IMR-90 (cell line): ENCODE results near the gene MYBPC3. TPM values are rescaled to one million over a fixed set of nuclear protein-coding genes. Genes with fewer than 3 reads are reported as not detected.

Experiments
- ATAC-seq: fragments of 200-7000 bp; cut with Tn5 transposase; 2 replicates; pipeline ENCODE4 v1.9.1; 2020; ENCODE audit warnings: low read depth, mild to moderate bottlenecking, moderate library complexity
- BruUV-seq: library from RNA; stranded (reverse); fragments of 400-500 nt; replicated peaks from 2 replicates; lab custom pipeline; 2021; lab: Mats Ljungman, UMichigan
- CTCF ChIA-PET: fragments of 300-600 bp; formaldehyde crosslinking; extraction: SDS; loops from one replicate; lab custom pipeline; 2021; ENCODE audit warnings: antibody characterized with exemption; lab: Yijun Ruan, JAX
- POLR2A ChIA-PET: fragments of 300-600 bp; sonication (Branson Sonifier 250); formaldehyde crosslinking; loops from one replicate; lab custom pipeline; 2022; ENCODE audit warnings: antibody characterized with exemption; ENCODE audit not compliant: unreplicated experiment; lab: Charles Lee
- DNase-seq: peaks from one replicate; pipeline ENCODE4 v3.0.0; 2013
- H2AFZ ChIP-seq: replicated peaks from 2 replicates; pipeline ENCODE3; 2013; ENCODE audit warnings: low read length, mild to moderate bottlenecking; ENCODE audit not compliant: poor library complexity
- H2AK5ac ChIP-seq: 2 replicates; pipeline ENCODE4 v1.6.1; 2013; ENCODE audit warnings: low read depth, low read length, inconsistent platforms
- H2AK9ac ChIP-seq: replicated peaks from 2 replicates; pipeline ENCODE3; 2013; ENCODE audit warnings: mild to moderate bottlenecking, low read depth, low read length, moderate library complexity; ENCODE audit not compliant: poor library complexity
- H2BK120ac ChIP-seq: 2 replicates; pipeline ENCODE4 v1.6.1; 2013; ENCODE audit warnings: low read depth, low read length, inconsistent platforms
- H2BK15ac ChIP-seq: 3 replicates; pipeline ENCODE4 v1.6.1; 2013; ENCODE audit warnings: low read depth, low read length, inconsistent platforms
- H2BK20ac ChIP-seq: 2 replicates; pipeline ENCODE4 v1.6.1; 2013; ENCODE audit warnings: low read depth, mild to moderate bottlenecking, inconsistent platforms, low read length, moderate library complexity
- H2BK5ac ChIP-seq: 2 replicates; pipeline ENCODE4 v1.6.1; 2013; ENCODE audit warnings: mild to moderate bottlenecking, low read depth, low read length, inconsistent platforms; ENCODE audit not compliant: poor library complexity, severe bottlenecking
- H3K14ac ChIP-seq: replicated peaks from 2 replicates; pipeline ENCODE4 v1.6.1; 2013; ENCODE audit warnings: low read depth, low read length, inconsistent platforms
- H3K18ac ChIP-seq: 2 replicates; pipeline ENCODE4 v1.6.1; 2013; ENCODE audit warnings: low read depth, low read length, control low read depth
- H3K23ac ChIP-seq: 2 replicates; pipeline ENCODE4 v1.6.1; 2013; ENCODE audit warnings: low read depth, low read length, inconsistent platforms
- H3K27ac ChIP-seq: 2 replicates; pipeline ENCODE4 v1.5.1; 2013; ENCODE audit warnings: mild to moderate bottlenecking, control low read depth, low read length; ENCODE audit not compliant: insufficient read depth
- H3K27me3 ChIP-seq: 2 replicates; pipeline ENCODE4 v1.6.1; 2013; ENCODE audit warnings: low read length; ENCODE audit not compliant: control insufficient read depth, insufficient read depth
- H3K36me3 ChIP-seq: 2 replicates; pipeline ENCODE4 v1.6.1; 2013; ENCODE audit warnings: low read length, mixed read lengths; ENCODE audit not compliant: control insufficient read depth, insufficient read depth
- H3K4ac ChIP-seq: 2 replicates; pipeline ENCODE4 v1.6.1; 2013; ENCODE audit warnings: low read depth, low read length, inconsistent platforms
- H3K4me1 ChIP-seq: 2 replicates; pipeline ENCODE4 v1.6.1; 2013; ENCODE audit warnings: low read length, mixed read lengths; ENCODE audit not compliant: control insufficient read depth, insufficient read depth
- H3K4me2 ChIP-seq: 2 replicates; pipeline ENCODE4 v1.6.1; 2013; ENCODE audit warnings: low read depth, mild to moderate bottlenecking, control low read depth, low read length, moderate library complexity
- H3K4me3 ChIP-seq: 2 replicates; pipeline ENCODE4 v1.5.1; 2013; ENCODE audit warnings: low read depth, mild to moderate bottlenecking, control low read depth, low read length, moderate library complexity; ENCODE audit not compliant: insufficient read depth
- H3K56ac ChIP-seq: 2 replicates; pipeline ENCODE4 v1.6.1; 2013; ENCODE audit warnings: low read length, inconsistent platforms; ENCODE audit not compliant: insufficient read depth; ENCODE audit errors: extremely low read depth
- H3K79me1 ChIP-seq, 2 experiments: 2 replicates each; pipeline ENCODE4 v1.6.1; 2013; ENCODE audit warnings: low read length in 2 of 2, inconsistent platforms in 1 of 2, low read depth in 1 of 2
- H3K9ac ChIP-seq: 2 replicates; pipeline ENCODE4 v1.6.1; 2013; ENCODE audit warnings: low read depth, low read length, control low read depth
- H3K9me1 ChIP-seq: 2 replicates; pipeline ENCODE4 v1.6.1; 2013; ENCODE audit warnings: low read length, inconsistent platforms; ENCODE audit not compliant: insufficient read depth
- H3K9me3 ChIP-seq: 2 replicates; pipeline ENCODE4 v1.6.1; 2013; ENCODE audit warnings: low read length; ENCODE audit not compliant: control insufficient read depth, insufficient read depth
- H4K20me1 ChIP-seq: 2 replicates; pipeline ENCODE4 v1.6.1; 2013; ENCODE audit warnings: low read length, inconsistent platforms; ENCODE audit not compliant: insufficient read depth
- H4K5ac ChIP-seq: 2 replicates; pipeline ENCODE4 v1.6.1; 2013; ENCODE audit warnings: mild to moderate bottlenecking, low read depth, low read length, control low read depth
- H4K8ac ChIP-seq, 2 experiments: 2 replicates each; pipeline ENCODE4 v1.6.1; 2013; ENCODE audit warnings: low read depth in 2 of 2, low read length in 2 of 2, control low read depth in 1 of 2, inconsistent platforms in 1 of 2
- H4K91ac ChIP-seq: 2 replicates; pipeline ENCODE4 v1.6.1; 2013; ENCODE audit warnings: low read depth, low read length, inconsistent platforms; ENCODE audit not compliant: insufficient read depth
- BHLHE40 ChIP-seq: fragments of 150-350 bp; IDR thresholded peaks from 2 replicates; pipeline ENCODE4 v1.6.1; 2016; ENCODE audit warnings: mild to moderate bottlenecking, low read depth, low read length
- FOS ChIP-seq: fragments of 150-350 bp; IDR thresholded peaks from 2 replicates; pipeline ENCODE4 v1.6.1; 2016; ENCODE audit warnings: low read depth, low read length
- POLR2A ChIP-seq: IDR thresholded peaks from 2 replicates; pipeline ENCODE4 v1.6.1; 2012; ENCODE audit warnings: mild to moderate bottlenecking, low read depth, low read length
- RAD21 ChIP-seq: IDR thresholded peaks from 2 replicates; pipeline ENCODE4 v1.6.1; 2012; ENCODE audit warnings: low read length, improper control_type of control experiment
- RCOR1 ChIP-seq: IDR thresholded peaks from 2 replicates; pipeline ENCODE4 v1.6.1; 2012; ENCODE audit warnings: mild to moderate bottlenecking, low read length, improper control_type of control experiment; ENCODE audit not compliant: insufficient replicate concordance
- WGBS, 2 experiments: methylation state at CpG; one replicate each; pipeline versions ENCODE4 v1.1.5 to v1.1.7; 2013; ENCODE audit warnings: missing lambda C conversion rate in 2 of 2; ENCODE audit not compliant: insufficient read length in 1 of 2; ENCODE audit errors: extremely low coverage in 2 of 2; 5-methylcytosine and 5-hydroxymethylcytosine counted together
- dilution Hi-C: fragments of 300-500 bp; cut with HindIII; formaldehyde crosslinking; loops from one replicate; pipeline ENCODE4 v1.14.3; 2018; ENCODE audit warnings: low sequenced_read_pairs; ENCODE audit not compliant: unreplicated experiment
- in situ Hi-C: fragments of 300-500 bp; cut with MboI; formaldehyde crosslinking; loops from 3 replicates; pipeline ENCODE4 v1.14.3; 2019; ENCODE audit warnings: low sequenced_read_pairs, inconsistent platforms, mixed read lengths
- intact Hi-C: fragments of 100-400 bp; cut with micrococcal nuclease; formaldehyde crosslinking; loops from 2 replicates; pipeline ENCODE4 v1.10.0; 2022
- polyA plus RNA-seq, 3 experiments: library from polyadenylated mRNA; depleted of rRNA; stranded (reverse); fragments of >200 nt; gene quantifications; 2 replicates each; pipeline ENCODE4 v1.2.3, GENCODE V29; 2012; ENCODE audit warnings: low replicate concordance in 1 of 3
- total RNA-seq: library from RNA; depleted of rRNA; stranded (reverse); fragments of >200 nt; gene quantifications from 2 replicates; pipeline ENCODE4 v1.2.3, GENCODE V29; 2012

MYBPC3 gene
- total and polyA plus RNA-seq, 2 of the 4 experiments (the other 2 are of a cell fraction), result not detected

GRCh38 chr11:47326198-47326597, 26.3 kb downstream of the MYBPC3 start:
- Histone ChIP-seq H3K4me2 (no peak overlapping the region), H3K14ac (no peak overlapping the region), H2BK120ac (no peak overlapping the region), H2AFZ (no peak overlapping the region), H3K9ac (no peak overlapping the region), H3K4ac (no peak overlapping the region), H3K4me1 (0 out of 2 replicates have a peak, but pooled peaks cover 2% of the 10 kb centered on the region), H3K18ac (no peak overlapping the region), H4K5ac (no peak overlapping the region), H2AK9ac (no peak overlapping the region), H3K4me3 (no peak overlapping the region), H3K27me3 (no peaks in the 10 kb centered on the region), H3K56ac (no peak overlapping the region), H3K27ac (no peak overlapping the region), H3K23ac (no peak overlapping the region), H4K91ac (no peak overlapping the region), H2BK15ac (no peak overlapping the region), H4K20me1 (no peaks in the 10 kb centered on the region), H4K8ac (no peak overlapping the region), H2BK5ac (no peak overlapping the region), H3K36me3 (peaks cover 50% of the 10 kb centered on the region), H3K9me1 (0 out of 2 replicates have a peak, but pooled peaks cover 3% of the 10 kb centered on the region), H3K79me1 (no peaks in the 10 kb centered on the region), H3K9me3 (no peaks in the 10 kb centered on the region), H2BK20ac (no peak overlapping the region), H2AK5ac (no peak overlapping the region)
- ChIA-PET CTCF (no interaction called here), POLR2A (no interaction called here)
- DNase-seq (no peak), ATAC-seq (no peak)
- BruUV-seq, result no TSS peak
- WGBS, 2 experiments, result no CpG with 5 or more reads among the region's 12 CpGs
- TF ChIP-seq BHLHE40, result no peak
- TF ChIP-seq FOS, result no peak
- no peak for TF ChIP-seq POLR2A
- TF ChIP-seq RAD21, result no peak
- no peak for TF ChIP-seq RCOR1
- in situ Hi-C loops (no loop called here), dilution Hi-C loops (no loop called here), intact Hi-C loops (no loop called here)
